HG03521 (cell line): ENCODE results near the gene SPNS2.

ENCODE experiments used
- ATAC-seq: cut with Tn5 transposase; IDR thresholded peaks from one replicate; pipeline ENCODE4 v1.9.1; 2021; ENCODE audit warnings: mild to moderate bottlenecking, moderate library complexity; ENCODE audit not compliant: unreplicated experiment

The SPNS2 gene

DNA sequence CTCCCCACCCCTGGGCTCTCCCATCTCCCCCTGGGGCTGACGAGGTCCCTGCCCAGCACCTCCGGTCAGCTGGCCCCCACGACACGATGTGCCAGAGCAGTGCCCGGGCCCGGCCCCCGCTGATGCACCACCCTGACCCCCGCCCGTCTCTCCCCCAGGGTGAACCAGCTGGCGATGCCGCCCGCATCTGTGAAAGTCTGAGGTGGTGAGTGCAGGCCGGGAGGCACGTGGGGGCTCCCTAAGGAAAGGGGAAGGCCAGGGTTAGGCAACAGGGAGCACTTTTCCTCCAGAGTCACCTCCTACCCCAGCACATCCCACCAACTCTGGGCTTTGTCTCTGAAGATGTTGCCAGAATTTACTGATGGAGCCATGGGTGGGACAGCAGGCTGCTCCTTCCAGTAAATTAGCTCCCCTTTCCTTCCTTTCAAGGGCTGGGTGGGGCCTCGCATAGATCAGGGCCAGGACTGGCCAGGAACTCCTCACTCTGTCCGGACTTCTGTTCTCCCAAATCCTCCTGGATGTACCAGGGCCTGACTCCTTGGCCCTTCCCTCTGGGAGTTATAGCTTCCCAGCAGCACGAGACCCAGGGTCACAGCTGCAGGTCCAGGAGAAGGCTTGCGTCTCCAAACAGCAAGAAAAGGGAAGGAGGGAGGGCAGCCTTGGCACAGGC is 38.2 kb downstream of the SPNS2 start:
- no peak for ATAC-seq

DNA sequence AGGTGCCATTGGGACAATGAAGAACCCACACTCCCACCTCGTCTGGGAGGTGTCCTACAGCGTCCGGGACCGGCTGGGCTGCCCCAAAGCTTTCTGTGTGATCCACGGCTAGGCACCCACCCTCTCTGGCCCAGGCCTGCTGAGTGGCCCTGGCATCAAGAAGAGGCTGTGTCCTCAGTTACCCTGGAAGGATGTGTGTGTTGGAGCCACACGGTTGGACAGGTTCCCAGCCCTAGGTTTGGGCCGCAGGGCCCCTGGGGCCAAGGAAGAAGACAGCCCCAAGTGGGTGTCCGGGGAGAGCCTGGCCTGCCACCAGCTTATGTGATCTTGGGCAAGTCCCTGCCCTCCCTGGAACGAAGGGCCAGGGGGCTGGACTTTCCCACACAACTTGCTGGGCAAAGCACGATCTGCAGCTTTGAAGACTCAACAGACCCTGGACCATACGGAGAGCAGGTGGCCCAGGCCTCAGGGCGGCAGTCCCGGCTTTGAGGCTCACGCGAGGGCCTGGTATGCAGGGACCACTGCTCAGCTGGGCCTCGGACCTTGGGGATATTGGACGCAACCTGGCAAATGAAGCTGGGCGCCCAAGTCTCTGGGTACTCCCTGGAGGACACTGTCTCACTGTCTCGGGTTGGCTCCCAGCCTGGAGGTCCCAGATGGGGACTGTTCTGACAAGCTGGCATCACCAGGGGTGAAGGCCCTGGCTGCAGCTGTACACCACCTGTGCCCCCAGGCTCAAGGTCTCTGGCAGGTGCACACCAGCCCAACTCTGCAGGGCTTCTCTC is 39.0 kb downstream of the SPNS2 start:
- no peak for ATAC-seq

DNA sequence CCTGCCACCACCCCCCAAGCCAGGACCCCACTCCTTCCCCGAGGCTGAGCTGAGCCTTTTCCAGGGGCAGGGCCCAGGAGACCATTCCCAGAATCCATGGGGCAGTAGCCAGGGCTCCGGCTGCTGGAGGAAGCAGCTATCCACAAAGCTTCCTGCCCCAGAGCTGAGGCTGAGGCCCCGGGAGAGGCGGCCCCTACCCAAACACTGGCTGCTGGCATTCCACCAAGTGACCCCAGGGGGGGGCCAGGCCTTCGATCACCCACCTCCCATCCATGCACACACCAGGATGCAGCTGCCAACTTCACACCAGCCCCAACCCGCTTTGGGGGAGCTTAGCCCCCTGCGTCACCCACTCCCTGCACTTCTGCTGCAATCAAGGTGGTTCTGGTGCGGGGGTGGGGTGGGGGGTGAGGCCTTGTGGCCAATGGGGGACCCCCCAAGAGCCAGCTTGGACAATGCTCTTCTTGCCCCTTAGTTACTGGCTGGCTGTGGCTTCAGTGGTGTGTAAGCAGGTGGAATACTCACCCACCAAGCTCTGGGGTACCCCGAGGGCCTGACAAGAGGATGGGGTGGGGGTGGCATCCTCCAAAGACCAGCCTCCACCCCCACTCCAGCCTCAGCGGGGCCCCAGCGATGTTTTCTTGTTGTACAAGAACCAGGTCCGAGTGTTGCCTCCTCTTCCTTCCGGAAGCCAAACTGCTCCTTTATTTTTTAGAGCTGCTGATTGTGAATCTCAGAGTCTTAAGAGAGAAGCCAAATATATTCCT is 39.7 kb downstream of the SPNS2 start:
- ATAC-seq: no peak

DNA sequence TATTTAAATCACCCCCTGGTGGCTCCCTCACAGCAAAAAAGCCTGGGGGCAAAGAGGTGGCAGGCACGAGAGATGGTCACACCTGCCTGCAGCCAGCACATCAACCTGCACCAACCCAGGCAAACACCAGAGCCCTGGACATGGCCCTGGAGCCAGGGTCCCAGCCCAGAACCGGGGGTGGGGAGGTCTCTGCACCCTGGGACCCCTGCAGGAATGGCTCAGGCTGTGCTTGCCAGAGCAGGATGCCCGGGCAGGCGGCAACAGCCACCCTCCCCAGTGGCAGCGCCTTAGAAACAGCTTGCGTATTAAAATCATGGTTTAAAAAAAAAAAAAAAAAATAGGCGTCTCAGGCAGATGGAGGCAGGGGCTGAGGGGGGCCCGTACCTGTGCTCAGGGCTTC is 40.3 kb downstream of the SPNS2 start:
- ATAC-seq: no peak

DNA sequence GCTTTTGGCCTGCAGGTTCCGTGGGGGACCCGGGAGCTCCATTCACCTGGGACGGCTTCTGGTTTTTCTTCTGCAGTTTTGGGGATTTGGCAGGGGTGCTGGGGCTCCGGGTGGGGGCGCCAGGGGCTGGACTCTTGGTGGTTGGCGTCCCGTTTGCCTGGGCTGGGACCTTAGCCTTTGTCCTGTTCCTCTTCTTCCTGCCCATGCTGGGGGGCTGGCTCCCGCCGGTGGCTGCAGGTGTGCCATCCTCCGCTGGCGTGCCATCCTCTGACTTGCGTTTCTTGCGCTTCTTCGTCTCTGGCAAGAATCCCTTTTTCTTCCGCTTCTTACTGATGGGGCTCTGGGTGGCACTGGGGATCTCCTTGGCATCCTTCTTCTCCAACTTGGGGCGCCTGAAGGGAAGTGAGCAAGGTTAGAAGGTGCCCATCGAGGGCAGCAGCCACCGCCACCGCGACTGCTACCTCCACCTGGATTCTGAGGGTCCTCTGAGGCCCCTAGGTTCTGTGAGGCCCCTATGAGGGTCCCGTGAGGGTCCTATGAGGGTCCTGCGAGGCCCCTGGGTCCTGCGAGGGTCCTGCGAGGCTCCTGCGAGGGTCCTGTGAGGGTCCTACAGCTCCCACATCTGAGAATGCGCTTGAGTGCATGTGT is 41.0 kb downstream of the SPNS2 start:
- no peak for ATAC-seq

DNA sequence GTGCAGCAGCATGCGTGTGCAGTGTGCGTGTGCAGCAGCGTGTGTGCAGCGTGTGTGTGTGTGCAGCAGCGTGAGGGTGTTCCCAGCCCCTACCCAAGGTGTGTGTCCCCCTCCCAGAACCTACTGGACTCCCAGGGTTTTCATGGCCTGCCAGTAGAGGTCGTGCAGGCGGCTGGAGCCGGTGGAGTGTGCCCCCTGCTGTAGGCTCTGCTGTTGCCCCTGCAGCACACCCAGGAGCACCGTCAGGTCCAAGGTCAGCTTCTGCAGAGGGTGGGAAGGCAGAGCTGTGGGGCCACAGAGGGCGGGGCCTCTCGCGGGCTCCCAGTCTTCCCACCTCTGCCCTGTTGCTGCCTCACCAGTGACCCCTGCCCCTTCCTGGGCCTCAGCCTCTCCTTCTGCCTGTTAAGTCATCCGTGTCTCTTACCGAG is 41.6 kb downstream of the SPNS2 start:
- no peak for ATAC-seq

DNA sequence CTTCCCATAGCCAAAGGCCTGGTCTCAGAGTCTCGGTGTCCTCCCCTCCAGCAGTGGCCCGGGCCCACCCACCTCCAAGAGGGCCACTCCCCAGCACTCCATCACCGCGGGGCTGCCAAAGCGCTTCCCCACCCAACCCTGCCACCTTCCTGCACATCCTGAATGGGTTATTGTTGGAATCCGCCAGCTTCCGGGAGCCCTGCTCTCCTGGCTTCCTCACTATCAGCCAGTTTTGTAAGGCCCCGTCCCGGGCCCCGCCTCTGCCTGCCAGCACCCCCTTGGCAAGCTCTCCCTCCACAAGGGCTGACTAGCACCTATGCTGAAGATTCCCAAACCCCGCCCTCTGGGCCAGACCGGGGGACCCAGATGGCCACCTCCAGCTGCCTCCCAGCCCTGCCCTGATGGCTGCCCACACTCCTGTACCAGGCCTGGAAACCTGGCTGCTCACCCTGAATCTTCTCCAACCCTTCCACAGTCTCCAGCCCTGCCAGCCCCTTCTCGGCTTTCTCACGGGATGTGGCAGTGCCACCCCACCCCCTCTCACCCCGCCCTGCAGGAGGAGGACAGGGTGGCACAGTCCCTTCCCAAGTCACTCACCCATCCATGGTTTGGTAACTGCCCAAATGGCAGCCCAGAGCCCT is 42.1 kb downstream of the SPNS2 start:
- no peak for ATAC-seq

DNA sequence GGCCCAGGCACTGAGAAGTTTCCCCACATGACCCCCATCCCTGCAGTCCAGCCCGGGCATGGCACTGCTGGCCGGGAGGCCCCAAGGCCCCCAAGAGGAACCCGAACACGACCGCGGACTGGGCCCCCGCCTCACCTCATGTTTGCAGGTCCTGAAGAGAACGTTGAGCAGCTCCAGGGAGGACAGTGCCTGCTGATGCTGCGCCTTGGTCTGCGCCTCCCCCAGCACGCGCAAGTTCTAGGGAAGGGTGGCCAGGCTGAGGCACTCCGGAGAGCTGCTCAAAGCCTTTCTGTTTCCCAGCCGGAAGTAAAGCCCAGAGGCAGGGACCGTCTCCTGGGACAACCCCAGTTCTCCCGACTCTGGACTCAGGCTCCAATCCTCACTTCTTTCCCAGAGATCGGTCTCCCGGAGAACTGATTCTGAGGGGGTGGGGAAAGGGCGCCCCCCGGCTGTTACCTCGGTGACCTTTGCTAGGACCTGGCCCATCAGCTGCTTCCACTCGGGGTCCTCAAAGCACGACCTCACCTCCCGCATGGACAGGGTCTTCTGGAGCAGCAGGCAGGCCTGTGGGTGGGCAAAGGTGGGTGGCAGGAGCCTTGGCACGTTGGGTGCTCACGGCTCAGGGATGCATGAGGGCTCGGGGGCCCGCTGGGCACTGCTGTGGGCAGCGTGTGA is 42.8 kb downstream of the SPNS2 start:
- no peak for ATAC-seq

DNA sequence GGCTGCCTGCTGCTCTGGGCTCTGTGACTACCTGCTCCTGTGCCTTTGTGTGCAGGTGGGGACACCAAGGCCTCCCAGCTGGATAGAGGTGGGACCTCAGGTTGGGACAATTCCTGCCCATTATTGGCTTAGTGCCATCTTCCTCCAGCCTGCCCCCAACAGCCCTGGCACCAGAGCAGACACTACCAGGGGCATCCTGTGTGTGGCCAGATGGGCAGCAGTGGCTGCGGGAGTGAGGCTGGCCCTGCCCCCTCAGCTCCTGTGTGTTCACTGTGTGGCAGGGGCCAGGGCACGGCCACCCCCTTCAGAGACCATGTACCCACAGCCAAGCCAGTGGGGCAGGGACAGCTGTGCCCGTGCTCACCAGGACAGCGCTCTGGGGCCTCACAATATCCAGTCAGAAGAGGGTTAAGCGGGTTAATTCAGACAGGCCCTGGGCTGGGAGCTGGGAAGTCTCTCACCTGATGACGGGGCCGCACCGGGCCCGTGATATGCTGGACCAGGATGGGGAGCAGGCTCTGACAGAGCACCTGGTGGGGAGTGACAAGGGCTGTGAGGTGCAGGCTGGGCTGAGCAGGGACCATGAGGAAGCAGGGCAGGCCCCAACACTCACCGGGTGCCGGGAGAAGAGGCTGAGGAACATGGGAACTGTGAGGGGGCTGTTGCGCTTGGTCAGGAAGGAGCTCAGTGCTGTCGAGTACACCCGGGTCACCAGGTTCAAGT is 43.5 kb downstream of the SPNS2 start:
- no peak for ATAC-seq

DNA sequence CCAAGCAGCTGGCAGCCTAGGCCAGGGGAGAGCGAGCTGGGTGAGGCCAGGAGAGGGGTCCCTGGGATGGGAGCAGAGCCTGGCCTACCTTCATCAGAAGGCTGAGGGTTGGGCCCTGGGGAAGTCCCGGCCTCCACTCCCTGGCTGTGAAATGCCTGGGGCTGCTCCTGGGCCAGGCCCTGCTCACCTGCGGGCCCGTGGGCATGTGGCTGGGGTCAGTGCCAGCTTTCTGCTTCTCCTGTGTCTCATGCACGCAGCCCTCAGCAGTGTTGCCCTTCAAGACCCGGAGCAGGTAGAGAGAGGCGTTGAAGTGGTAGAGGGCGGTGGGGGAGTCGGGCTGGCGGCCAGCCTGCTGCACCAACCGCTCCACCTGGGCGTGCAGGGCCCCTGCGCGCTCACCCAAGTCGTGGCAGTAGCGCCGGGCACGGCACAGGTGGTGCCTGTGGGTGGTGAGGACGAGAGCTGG is 44.1 kb downstream of the SPNS2 start:
- no peak for ATAC-seq

DNA sequence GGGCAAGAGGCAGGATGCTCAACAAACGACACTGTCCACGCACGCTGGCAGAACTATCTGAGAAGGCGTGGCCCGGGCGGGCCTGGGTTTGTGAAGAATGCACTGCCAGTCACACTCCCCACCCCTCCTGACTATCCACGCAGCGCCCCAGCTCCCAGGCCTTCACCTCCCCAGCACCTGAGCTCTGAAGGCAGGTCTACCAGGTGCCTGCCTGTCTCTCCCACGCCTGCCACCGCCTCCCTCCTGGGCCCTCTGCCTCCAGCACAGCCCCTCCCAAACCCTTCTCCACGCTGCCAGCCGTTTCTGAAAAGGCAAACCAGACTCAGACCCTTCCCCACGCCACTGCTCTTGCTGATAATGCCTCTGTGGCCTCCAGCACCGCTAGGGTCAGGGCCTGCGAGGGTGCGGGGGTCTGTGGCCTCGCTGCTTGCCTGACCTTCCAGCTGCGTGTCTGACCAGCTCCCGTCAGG is 44.9 kb downstream of the SPNS2 start:
- no peak for ATAC-seq

DNA sequence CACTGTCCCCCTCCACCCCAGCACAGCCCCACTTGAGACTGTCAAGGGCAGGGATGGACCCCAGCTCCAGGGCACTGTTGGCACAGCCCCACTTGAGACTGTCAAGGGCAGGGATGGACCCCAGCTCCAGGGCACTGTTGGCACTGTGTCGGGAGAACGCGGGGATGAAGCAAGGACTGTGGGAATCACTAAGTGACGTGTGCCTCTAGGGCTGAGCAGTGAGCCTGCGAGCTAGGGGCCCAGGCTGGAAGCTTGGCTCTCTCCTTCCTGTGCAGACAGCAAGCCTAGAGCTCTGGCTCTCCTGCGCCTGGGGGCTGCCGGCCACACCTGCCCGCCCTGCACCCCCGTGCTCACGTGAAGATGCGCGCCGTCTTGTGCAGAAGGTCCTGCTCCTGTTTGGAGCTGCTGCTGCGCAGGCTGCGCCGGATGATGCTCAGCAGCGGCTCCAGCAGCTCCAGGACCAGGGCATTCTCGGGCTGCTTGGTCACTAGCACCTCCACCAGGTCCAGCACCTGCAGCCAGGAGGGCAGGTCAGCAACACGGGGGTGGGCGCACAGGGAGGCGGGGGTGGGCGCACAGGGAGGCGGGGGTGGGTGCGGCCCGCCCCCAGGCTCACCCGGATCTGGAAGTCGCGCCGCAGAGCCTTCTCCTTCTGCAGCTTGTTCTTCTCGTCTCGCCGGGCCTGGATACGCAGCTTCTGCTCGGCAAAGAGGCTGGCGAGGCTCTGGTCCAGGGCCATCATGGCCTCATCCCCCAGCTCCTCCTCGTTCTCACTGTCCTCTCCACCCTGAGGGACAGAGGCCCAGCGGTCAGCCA is 45.7 kb downstream of the SPNS2 start:
- ATAC-seq: no peak

DNA sequence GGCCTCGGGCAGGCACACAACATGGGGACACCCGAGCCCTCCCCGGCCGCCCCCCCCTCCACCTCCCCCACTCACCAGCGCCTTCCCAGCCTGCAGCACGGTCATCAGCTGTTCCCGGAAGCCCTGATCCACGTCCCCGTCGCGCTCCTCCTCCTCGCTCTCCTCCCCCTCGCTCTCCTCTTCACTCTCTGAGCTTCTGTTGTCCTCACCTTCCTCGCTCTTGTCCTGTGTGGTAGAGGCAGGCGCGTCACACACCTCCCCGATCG is 46.2 kb downstream of the SPNS2 start:
- ATAC-seq: no peak

DNA sequence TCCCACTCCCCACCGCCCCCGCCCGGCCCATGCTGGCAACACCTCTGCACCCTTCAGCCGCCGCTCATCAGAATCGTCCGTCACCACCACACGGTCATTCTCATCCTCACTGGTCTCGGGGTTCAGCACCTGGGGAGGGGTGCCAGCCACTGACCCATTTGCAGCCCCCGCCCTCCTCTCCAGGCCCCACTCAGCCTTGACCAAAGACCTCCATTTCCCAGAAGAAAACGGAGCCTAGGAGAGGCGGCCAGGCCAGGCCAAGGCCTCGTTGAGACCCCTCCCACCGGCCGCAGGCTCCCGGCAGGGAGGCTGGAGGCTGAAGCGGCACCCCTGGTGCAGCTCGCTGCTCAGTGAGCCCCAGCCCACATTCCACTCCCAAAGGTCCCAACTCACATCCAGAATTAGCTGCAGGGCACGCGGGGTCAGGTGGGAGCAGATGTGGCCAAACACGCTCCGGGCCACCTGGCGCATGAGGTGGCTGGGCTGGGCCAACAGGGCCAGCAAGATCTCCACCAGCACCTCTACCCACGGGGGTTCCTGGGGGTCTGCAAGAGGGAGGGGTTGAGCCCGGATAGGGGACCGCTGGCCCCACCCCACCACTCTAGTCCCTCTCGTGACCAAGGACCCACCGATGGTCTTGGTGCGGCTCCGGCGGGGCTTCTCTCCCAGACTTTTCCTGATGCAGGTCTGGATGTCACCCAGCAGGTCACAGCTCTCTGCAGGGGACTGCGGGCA is 46.7 kb downstream of the SPNS2 start:
- ATAC-seq: no peak

DNA sequence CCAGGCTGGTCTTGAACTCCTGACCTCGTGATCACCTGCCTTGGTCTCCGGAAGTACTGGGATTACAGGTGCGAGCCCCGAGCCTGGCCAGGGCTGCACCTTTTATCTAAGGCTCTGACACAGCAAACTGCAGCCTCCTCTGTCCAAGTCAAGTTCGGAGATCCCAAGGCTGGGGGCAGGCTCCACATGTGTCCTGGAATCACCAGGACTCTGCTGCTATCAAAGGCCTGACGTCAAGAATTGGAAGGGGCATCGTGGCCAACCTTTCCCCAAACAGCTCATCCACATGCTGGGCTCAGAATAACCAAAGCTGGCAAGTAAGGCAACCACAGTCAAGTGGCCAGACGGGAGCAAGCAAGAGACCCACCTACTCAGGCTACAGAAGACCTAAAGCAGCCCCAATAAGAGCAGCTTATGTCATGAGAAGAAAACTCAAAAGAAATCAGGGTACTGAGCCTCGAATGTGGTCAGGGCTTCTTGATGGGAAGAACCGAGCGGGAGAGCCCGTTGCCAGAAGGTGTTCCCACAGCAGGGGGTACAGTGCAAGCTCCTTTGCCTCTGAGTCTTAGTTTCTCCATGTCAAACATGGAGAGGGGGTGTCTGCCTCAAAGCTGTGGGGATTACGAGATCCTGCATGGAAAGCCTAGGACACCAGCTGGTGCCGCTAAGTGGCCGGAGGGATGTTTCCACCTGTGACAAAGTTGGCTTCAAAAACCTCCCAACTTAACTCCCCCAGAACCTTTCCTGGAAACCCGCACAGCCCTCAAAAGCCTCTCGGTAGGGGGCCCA is 48.6 kb downstream of the SPNS2 start:
- no peak for ATAC-seq

DNA sequence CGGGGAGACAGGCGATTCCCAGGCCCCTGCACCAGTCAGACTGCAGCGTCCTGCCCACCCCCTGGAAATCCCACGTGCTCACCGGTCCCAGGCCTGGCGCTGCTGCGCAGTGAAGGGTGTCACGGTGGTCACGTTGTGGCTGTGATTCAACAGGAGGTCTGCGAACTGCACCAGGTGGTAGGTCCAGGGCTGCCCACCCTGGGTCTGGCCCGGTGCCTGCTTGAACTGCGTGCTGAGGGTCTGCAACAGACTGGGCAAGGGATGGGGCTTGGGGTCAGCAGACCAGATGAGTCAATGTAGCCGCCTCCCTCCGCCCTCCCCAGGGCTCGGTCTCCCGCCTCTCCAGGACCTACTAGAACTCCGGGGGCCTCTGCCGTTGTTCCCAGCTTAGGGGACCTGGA is 49.4 kb downstream of the SPNS2 start:
- ATAC-seq: no peak
